GM12891 (cell line): ENCODE results near the gene PIP5K1B.

Source experiments
- PAX5 ChIP-seq: IDR thresholded peaks from 2 replicates; pipeline ENCODE4 v1.6.1; 2011; ENCODE audit warnings: low read length, moderate library complexity, mild to moderate bottlenecking; ENCODE audit not compliant: insufficient read depth, severe bottlenecking
- POLR2A ChIP-seq: IDR thresholded peaks from 2 replicates; pipeline ENCODE4 v1.6.1; 2011; ENCODE audit warnings: low read depth, low read length, control low read depth
- POLR2AphosphoS5 ChIP-seq: IDR thresholded peaks from 2 replicates; pipeline ENCODE4 v1.6.1; 2011; ENCODE audit warnings: low read depth, low read length, control low read depth
- POU2F2 ChIP-seq: IDR thresholded peaks from 2 replicates; pipeline ENCODE4 v1.6.1; 2011; ENCODE audit warnings: low read depth, mild to moderate bottlenecking, control low read depth, low read length, moderate library complexity
- SPI1 ChIP-seq: IDR thresholded peaks from 2 replicates; pipeline ENCODE4 v1.6.1; 2011; ENCODE audit warnings: low read depth, low read length, control low read depth
- TAF1 ChIP-seq: IDR thresholded peaks from 2 replicates; pipeline ENCODE4 v1.6.1; 2011; ENCODE audit warnings: low read depth, low read length, control low read depth

DNA sequence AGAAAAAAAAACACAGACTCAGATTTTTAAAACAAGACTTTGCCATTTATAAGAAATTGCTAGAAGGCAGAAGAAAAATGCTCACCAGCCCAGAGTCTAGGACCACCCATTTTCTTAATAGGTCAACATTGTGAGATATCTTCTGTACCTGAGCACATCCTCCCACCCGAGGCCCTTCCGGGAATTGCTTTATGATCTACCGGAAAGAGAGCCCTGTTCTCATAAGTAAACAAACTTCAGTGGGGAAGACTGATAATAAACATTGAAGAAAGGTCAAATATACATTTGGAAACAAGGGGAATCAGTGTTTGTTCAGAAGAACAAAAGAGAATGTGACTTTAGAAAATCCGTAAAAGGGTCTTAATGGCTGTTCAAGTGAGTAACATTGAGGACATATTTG, 264.5 kb downstream of the PIP5K1B start:
- TF ChIP-seq POLR2A (no peak), TAF1 (no peak), PAX5 (no peak), POLR2AphosphoS5 (no peak), SPI1 (no peak), POU2F2 (no peak)
